A549 (cell line): ENCODE results near the gene IL23R. TPM values are rescaled to one million over a fixed set of nuclear protein-coding genes. Genes with fewer than 3 reads are reported as not detected.

Experiments used
- ATAC-seq, 2 experiments: fragments of 200-7000 bp in 1 of 2; fragments of >200 bp in 1 of 2; cut with Nextera tagmentation in 1 of 2; cut with Tn5 transposase in 1 of 2; 3 replicates each; pipeline versions ENCODE4 v1.8.0 to v1.9.1; 2018 to 2020; ENCODE audit warnings: mild to moderate bottlenecking in 1 of 2, moderate library complexity in 1 of 2
- CTCF ChIA-PET: fragments of 300-600 bp; sonication (Branson Sonifier 250); formaldehyde crosslinking; extraction: SDS; loops from one replicate; lab custom pipeline; 2021; ENCODE audit warnings: antibody characterized with exemption, inconsistent platforms; lab: Yijun Ruan, JAX
- POLR2A ChIA-PET: fragments of 350-600 bp; formaldehyde crosslinking; extraction: SDS; loops from one replicate; lab custom pipeline; 2021; ENCODE audit warnings: antibody characterized with exemption, inconsistent platforms; lab: Yijun Ruan, JAX
- DNase-seq, 2 experiments: peaks; one replicate each; pipeline versions ENCODE4 v3.0.0 to v3.0.0-alpha.2; 2011 to 2016; ENCODE audit warnings: low read depth in 1 of 2, low spot score in 1 of 2
- FAIRE-seq: peaks from 2 replicates; lab custom pipeline; 2011; peaks lifted over from hg19 to GRCh38; lab: Jason Lieb, UNC
- H3K27ac ChIP-seq, 2 experiments: fragments of >200 bp; sonication (Bioruptor Twin); formaldehyde crosslinking; 3 replicates each; pipeline ENCODE4 v1.5.1; 2016 to 2017
- H3K4me1 ChIP-seq: fragments of >200 bp; sonication (Bioruptor Twin); formaldehyde crosslinking; 3 replicates; pipeline ENCODE4 v1.6.1; 2016
- H3K4me2 ChIP-seq: fragments of >200 bp; sonication (Bioruptor Twin); formaldehyde crosslinking; 3 replicates; pipeline ENCODE4 v1.6.1; 2016
- H3K4me3 ChIP-seq: fragments of >200 bp; sonication (Bioruptor Twin); formaldehyde crosslinking; 3 replicates; pipeline ENCODE4 v1.5.1; 2016
- H3K9me3 ChIP-seq: fragments of >200 bp; sonication (Bioruptor Twin); formaldehyde crosslinking; 3 replicates; pipeline ENCODE4 v1.6.1; 2016
- EHMT2 ChIP-seq: fragments of 200-600 bp; sonication (generic); IDR thresholded peaks from 2 replicates; pipeline ENCODE4 v1.6.1; 2016; ENCODE audit warnings: antibody characterized with exemption, low read depth, mild to moderate bottlenecking, moderate library complexity
- HEYL ChIP-seq: fragments of 250-450 bp; sonication (Bioruptor Pico); IDR thresholded peaks from 2 replicates; pipeline ENCODE4 v1.8.0; 2021; ENCODE audit warnings: mild to moderate bottlenecking, moderate library complexity
- KDM1A ChIP-seq: fragments of 200-600 bp; sonication (generic); IDR thresholded peaks from 2 replicates; pipeline ENCODE4 v1.6.1; 2016; ENCODE audit warnings: low read depth, mild to moderate bottlenecking
- MAFK ChIP-seq: fragments of 450-650 bp; IDR thresholded peaks from 2 replicates; pipeline ENCODE4 v1.6.1; 2014; ENCODE audit not compliant: partially characterized antibody
- NPAS2 ChIP-seq: fragments of 250-450 bp; sonication (Bioruptor Pico); IDR thresholded peaks from 2 replicates; pipeline ENCODE4 v1.8.0; 2022; ENCODE audit warnings: mild to moderate bottlenecking, moderate library complexity, borderline replicate concordance
- RCOR1 ChIP-seq: fragments of 150-350 bp; IDR thresholded peaks from 2 replicates; pipeline ENCODE4 v1.6.1; 2014; ENCODE audit warnings: antibody characterized with exemption, low read length, low read depth
- SMC3 ChIP-seq: fragments of >200 bp; sonication (Bioruptor Twin); formaldehyde crosslinking; IDR thresholded peaks from 3 replicates; pipeline ENCODE4 v1.6.1; 2018; ENCODE audit warnings: inconsistent platforms
- WGBS: methylation state at CpG from one replicate; pipeline ENCODE4 v1.1.6; 2017; ENCODE audit errors: missing lambda C conversion rate; 5-methylcytosine and 5-hydroxymethylcytosine counted together
- polyA minus RNA-seq: library from RNA; depleted of rRNA, polyadenylated mRNA; stranded (reverse); fragments of >200 nt; gene quantifications from 2 replicates; pipeline ENCODE4 v1.2.3, GENCODE V29; 2011; rRNA and poly(A)+ RNA removed
- polyA plus RNA-seq, 4 experiments: library from polyadenylated mRNA; depleted of rRNA in 3 of 4; stranded (reverse); fragments of >200 nt; fragmentation: RNase III in 1 of 4; extraction: RNeasy Plus Mini Kit Qiagen cat#74134 plus additional on column Dnase treatment in 1 of 4; gene quantifications; 2 replicates in 3 of 4; 3 replicates in 1 of 4; pipeline ENCODE4 v1.2.3, GENCODE V29; 2011 to 2017
- TF ChIP-seq, protein P1 (sequence below): fragments of >200 bp; sonication (Bioruptor Twin); formaldehyde crosslinking; IDR thresholded peaks from 2 replicates; pipeline ENCODE4 v1.6.1; 2016
- TF ChIP-seq, protein P2 (sequence below): IDR thresholded peaks from 2 replicates; pipeline ENCODE4 v1.6.1; 2012
- TF ChIP-seq, protein P3 (sequence below): IDR thresholded peaks from 2 replicates; pipeline ENCODE4 v1.6.1; 2012; ENCODE audit warnings: low read depth, borderline replicate concordance
- TF ChIP-seq, protein P4 (sequence below): fragments of 200-600 bp; sonication (generic); IDR thresholded peaks from 2 replicates; pipeline ENCODE4 v1.6.1; 2016; ENCODE audit warnings: antibody characterized with exemption, mild to moderate bottlenecking, moderate library complexity
- TF ChIP-seq, protein P5 (sequence below): fragments of 250-450 bp; sonication (Bioruptor Pico); IDR thresholded peaks from 2 replicates; pipeline ENCODE4 v1.5.0; 2021; ENCODE audit warnings: mild to moderate bottlenecking, moderate library complexity, borderline replicate concordance

Gene IL23R, protein sequence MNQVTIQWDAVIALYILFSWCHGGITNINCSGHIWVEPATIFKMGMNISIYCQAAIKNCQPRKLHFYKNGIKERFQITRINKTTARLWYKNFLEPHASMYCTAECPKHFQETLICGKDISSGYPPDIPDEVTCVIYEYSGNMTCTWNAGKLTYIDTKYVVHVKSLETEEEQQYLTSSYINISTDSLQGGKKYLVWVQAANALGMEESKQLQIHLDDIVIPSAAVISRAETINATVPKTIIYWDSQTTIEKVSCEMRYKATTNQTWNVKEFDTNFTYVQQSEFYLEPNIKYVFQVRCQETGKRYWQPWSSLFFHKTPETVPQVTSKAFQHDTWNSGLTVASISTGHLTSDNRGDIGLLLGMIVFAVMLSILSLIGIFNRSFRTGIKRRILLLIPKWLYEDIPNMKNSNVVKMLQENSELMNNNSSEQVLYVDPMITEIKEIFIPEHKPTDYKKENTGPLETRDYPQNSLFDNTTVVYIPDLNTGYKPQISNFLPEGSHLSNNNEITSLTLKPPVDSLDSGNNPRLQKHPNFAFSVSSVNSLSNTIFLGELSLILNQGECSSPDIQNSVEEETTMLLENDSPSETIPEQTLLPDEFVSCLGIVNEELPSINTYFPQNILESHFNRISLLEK
- polyA plus RNA-seq (2011; rRNA removed) (not detected in 2 replicates), polyA plus RNA-seq (2017; fragmentation: RNase III; extraction: RNeasy Plus Mini Kit Qiagen cat#74134 plus additional on column Dnase treatment) (not detected in 3 replicates), polyA minus RNA-seq (not detected in 2 replicates)
- polyA plus RNA-seq (2012; cell fraction: cytosol; rRNA removed): not detected in 2 replicates
- polyA plus RNA-seq (2012; cell fraction: nucleus; rRNA removed): not detected in 2 replicates

DNA sequence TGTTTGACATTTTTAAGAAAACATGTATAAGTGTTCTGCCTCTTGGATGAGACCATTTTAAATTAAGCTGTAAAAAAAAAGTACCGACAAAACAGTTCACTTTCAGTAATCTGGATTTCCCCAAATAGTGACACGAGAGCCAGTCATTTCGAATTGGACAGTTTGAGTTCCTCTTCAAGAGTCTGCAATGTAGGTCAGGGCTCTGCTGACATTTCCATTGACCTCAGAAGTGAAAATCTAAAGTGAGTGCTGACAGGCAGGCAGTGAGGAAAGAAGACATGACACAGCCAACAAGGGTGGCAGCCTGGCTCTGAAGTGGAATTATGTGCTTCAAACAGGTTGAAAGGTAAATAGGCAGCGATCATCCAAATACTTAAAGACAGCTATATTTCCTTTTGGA is at the start of gene IL23R:
TSS of gene IL23R (plus strand) at position 259 of the 400 bp plus-strand sequence. CDS start 1,667 bp downstream, outside the sequence.
- DNase-seq (no peak), FAIRE-seq (no peak), ATAC-seq (no peak)
- Histone ChIP-seq H3K4me1 (peaks cover 4% of the 10 kb centered on the region; the same call in 1 of the 3 replicates), H3K27ac (no peak within 1 kb of the TSS), H3K4me2 (no peak within 1 kb of the TSS)
- WGBS: 60% methylated on average over 4 of the region's 4 CpGs
- TF ChIP-seq HEYL (CRISPR knock-in tag) (no peak), RCOR1 (no peak), EHMT2 (no peak), KDM1A (no peak)
- TF ChIP-seq, protein P1, sequence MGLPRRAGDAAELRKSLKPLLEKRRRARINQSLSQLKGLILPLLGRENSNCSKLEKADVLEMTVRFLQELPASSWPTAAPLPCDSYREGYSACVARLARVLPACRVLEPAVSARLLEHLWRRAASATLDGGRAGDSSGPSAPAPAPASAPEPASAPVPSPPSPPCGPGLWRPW: no peak
- TF ChIP-seq, all 56 proteins: peak for 0
- POLR2A ChIA-PET: no interaction called here
- no peaks in the 10 kb centered on the region for H3K9me3 ChIP-seq
- CTCF ChIA-PET: interaction anchor here (0.6 to 3.6 kb wide), 2 partner anchors 18 to 1747 kb away, joined by 6 to 15 read pairs; no protein-coding TSS in a partner anchor
- no peak within 1 kb of the TSS for H3K4me3 ChIP-seq

DNA sequence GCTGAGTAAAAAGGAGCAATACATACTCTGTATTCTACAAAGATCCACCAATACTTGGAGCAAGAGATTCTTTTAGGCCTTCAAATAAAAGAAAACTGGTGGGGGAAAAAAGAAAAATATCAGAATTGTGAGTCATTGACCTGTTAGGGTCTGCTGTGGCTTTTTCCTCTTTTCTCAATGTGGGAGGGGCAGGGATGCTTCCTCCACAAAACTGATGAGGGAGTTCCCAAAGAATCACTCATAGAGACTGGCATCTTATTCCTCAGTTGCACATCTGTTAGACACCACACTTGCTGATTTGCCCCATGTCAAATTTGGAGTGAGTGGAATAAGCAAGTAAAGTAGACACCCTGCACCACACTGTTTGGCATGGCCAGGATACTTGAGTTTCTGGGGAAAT is 48.1 kb upstream of the IL23R start:
- POLR2A ChIA-PET: no interaction called here
- no peak overlapping the region for H3K4me3 ChIP-seq
- FAIRE-seq: no peak
- no peak overlapping the region for H3K27ac ChIP-seq
- H3K9me3 ChIP-seq: no peaks in the 10 kb centered on the region
- ATAC-seq: no peak
- TF ChIP-seq NPAS2 (CRISPR knock-in tag) (no peak), SMC3 (no peak), MAFK (no peak)
- TF ChIP-seq, protein P2, sequence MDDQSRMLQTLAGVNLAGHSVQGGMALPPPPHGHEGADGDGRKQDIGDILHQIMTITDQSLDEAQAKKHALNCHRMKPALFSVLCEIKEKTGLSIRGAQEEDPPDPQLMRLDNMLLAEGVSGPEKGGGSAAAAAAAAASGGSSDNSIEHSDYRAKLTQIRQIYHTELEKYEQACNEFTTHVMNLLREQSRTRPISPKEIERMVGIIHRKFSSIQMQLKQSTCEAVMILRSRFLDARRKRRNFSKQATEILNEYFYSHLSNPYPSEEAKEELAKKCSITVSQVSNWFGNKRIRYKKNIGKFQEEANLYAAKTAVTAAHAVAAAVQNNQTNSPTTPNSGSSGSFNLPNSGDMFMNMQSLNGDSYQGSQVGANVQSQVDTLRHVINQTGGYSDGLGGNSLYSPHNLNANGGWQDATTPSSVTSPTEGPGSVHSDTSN: no peak
- TF ChIP-seq, protein P1: no peak
- TF ChIP-seq, protein P3, sequence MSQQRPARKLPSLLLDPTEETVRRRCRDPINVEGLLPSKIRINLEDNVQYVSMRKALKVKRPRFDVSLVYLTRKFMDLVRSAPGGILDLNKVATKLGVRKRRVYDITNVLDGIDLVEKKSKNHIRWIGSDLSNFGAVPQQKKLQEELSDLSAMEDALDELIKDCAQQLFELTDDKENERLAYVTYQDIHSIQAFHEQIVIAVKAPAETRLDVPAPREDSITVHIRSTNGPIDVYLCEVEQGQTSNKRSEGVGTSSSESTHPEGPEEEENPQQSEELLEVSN: no peak
- TF ChIP-seq, protein P4, sequence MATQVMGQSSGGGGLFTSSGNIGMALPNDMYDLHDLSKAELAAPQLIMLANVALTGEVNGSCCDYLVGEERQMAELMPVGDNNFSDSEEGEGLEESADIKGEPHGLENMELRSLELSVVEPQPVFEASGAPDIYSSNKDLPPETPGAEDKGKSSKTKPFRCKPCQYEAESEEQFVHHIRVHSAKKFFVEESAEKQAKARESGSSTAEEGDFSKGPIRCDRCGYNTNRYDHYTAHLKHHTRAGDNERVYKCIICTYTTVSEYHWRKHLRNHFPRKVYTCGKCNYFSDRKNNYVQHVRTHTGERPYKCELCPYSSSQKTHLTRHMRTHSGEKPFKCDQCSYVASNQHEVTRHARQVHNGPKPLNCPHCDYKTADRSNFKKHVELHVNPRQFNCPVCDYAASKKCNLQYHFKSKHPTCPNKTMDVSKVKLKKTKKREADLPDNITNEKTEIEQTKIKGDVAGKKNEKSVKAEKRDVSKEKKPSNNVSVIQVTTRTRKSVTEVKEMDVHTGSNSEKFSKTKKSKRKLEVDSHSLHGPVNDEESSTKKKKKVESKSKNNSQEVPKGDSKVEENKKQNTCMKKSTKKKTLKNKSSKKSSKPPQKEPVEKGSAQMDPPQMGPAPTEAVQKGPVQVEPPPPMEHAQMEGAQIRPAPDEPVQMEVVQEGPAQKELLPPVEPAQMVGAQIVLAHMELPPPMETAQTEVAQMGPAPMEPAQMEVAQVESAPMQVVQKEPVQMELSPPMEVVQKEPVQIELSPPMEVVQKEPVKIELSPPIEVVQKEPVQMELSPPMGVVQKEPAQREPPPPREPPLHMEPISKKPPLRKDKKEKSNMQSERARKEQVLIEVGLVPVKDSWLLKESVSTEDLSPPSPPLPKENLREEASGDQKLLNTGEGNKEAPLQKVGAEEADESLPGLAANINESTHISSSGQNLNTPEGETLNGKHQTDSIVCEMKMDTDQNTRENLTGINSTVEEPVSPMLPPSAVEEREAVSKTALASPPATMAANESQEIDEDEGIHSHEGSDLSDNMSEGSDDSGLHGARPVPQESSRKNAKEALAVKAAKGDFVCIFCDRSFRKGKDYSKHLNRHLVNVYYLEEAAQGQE: no peak
- TF ChIP-seq, protein P5, sequence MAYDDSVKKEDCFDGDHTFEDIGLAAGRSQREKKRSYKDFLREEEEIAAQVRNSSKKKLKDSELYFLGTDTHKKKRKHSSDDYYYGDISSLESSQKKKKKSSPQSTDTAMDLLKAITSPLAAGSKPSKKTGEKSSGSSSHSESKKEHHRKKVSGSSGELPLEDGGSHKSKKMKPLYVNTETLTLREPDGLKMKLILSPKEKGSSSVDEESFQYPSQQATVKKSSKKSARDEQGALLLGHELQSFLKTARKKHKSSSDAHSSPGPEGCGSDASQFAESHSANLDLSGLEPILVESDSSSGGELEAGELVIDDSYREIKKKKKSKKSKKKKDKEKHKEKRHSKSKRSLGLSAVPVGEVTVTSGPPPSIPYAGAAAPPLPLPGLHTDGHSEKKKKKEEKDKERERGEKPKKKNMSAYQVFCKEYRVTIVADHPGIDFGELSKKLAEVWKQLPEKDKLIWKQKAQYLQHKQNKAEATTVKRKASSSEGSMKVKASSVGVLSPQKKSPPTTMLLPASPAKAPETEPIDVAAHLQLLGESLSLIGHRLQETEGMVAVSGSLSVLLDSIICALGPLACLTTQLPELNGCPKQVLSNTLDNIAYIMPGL (CRISPR knock-in tag): no peak
- TF ChIP-seq, all 56 proteins: peak for 0
- no peaks in the 10 kb centered on the region for H3K4me1 ChIP-seq
- H3K4me2 ChIP-seq: no peak overlapping the region
- no peak for DNase-seq
- CTCF ChIA-PET: no interaction called here
